Adrenal gland (tissue), 12 donors: ENCODE measurements around the gene FAM241A. TPM values are rescaled to one million over a fixed set of nuclear protein-coding genes. Genes with fewer than 3 reads are reported as not detected.

Source experiments
- DNase-seq, 7 donors: peaks; one replicate each; pipeline ENCODE4 v3.0.0-alpha.2; 2019 to 2020
- H3K27ac ChIP-seq, 5 donors: fragments of 200-600 bp; sonication (generic) in 4 of 5; 1 replicate in 3 of 5; 2 replicates in 2 of 5; pipeline versions ENCODE4 v1.5.1 to v1.8.0; 2016 to 2020; ENCODE audit warnings: mild to moderate bottlenecking in 1 of 5
- H3K27me3 ChIP-seq: fragments of 200-600 bp; 2 replicates; pipeline ENCODE4 v1.8.0; 2021
- H3K36me3 ChIP-seq, 2 donors: fragments of 200-600 bp; replicated peaks in 1 of 2; 1 replicate in 1 of 2; 2 replicates in 1 of 2; pipeline versions ENCODE4 v1.5.1 to v1.8.0; 2018 to 2022
- H3K4me1 ChIP-seq, 2 donors: fragments of 200-600 bp; replicated peaks in 1 of 2; 1 replicate in 1 of 2; 2 replicates in 1 of 2; pipeline versions ENCODE4 v1.5.1 to v1.8.0; 2018 to 2021
- H3K4me3 ChIP-seq, 4 donors: fragments of 200-600 bp; sonication (generic) in 3 of 4; one replicate each; pipeline ENCODE4 v1.5.1; 2016 to 2018
- H3K9me3 ChIP-seq, 3 donors: fragments of 200-600 bp; sonication (generic) in 1 of 3; replicated peaks in 1 of 3; 1 replicate in 2 of 3; 2 replicates in 1 of 3; pipeline versions ENCODE4 v1.5.1 to v1.8.0; 2016 to 2021
- CTCF ChIP-seq, 6 experiments: fragments of 450-650 bp in 4 of 6; fragments of 200-600 bp in 2 of 6; sonication (generic) in 1 of 6; IDR thresholded peaks; 1 replicate in 5 of 6; 2 replicates in 1 of 6; pipeline versions ENCODE4 v1.5.1 to v1.8.0; 2016 to 2021; ENCODE audit warnings: antibody characterized with exemption in 6 of 6, mild to moderate bottlenecking in 2 of 6, moderate library complexity in 1 of 6
- POLR2A ChIP-seq, 2 donors: fragments of 450-650 bp; IDR thresholded peaks; one replicate each; pipeline ENCODE4 v1.6.1; 2017; ENCODE audit warnings: antibody characterized with exemption in 2 of 2, mild to moderate bottlenecking in 2 of 2, moderate library complexity in 1 of 2
- WGBS, 4 donors: extraction: QIAGEN DNeasy Blood & Tissue Kit in 2 of 4; methylation state at CpG; one replicate each; pipeline versions ENCODE4 v1.1.5 to v1.1.7; 2013 to 2017; 5-methylcytosine and 5-hydroxymethylcytosine counted together
- intact Hi-C, 2 donors: fragments of 100-400 bp; cut with DNase I; formaldehyde crosslinking; loops; one replicate each; pipeline versions ENCODE4 v1.14.1 to v1.15.0; 2022 to 2023
- polyA plus RNA-seq, 3 donors: library from polyadenylated mRNA; stranded (reverse); fragments of 200-250 nt in 2 of 3; fragments of 350-450 nt in 1 of 3; fragmentation: Illumina TruSeq in 1 of 3; extraction: RNeasy Lipid Tissue Mini Kit (QIAGEN cat#74804) in 1 of 3; gene quantifications; one replicate each; pipeline ENCODE4 v1.2.3, GENCODE V29; 2013 to 2014
- total RNA-seq, 9 donors: library from RNA; depleted of rRNA in 4 of 9; stranded (reverse); fragments of >200 nt in 4 of 9; fragments of 120-200 nt in 1 of 9; fragmentation: NEBNext Ultra II Directional in 1 of 9; extraction: Animal tissue kit (Norgen Biotek cat#: 25700) in 1 of 9; gene quantifications; one replicate each; pipeline versions ENCODE4 v1.1.0 to v1.2.4, GENCODE V29; 2013 to 2023
- donor health status: healthy with polysubstance abuse.
- donor health status: Bipolar disorder and iron deficiency.
- donor health status: DM: yes; HTN: yes; CAD: no.
- donor health status: DM: no; HTN: no; CAD: no.
- donor health status: DM: no; HTN: no; CAD: no.
- donor health status: DM: yes; HTN: yes; CAD: no.

The FAM241A gene
- total and polyA plus RNA-seq, 12 donors, result 0.55 to 4.6 (median 2.8) TPM

DNA sequence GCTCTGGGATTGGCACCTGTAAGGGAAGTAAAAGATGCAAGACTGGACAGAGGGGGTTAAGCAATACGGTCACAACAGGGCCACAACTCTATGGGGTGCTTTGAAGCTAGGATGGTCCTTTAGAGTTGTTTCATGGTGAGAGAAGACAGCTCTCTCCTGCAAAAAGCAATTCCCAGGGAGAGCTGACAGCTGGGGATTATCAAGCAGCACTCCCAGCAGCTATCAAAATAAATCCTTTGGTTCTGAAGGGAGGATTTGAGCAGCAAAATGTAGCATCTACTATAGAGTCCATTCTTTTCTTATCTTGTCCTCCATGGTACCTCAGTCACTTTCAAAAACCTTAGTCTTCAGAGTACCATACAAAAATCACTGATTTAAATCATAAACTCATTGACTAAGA lies 51.2 kb downstream of the FAM241A start:
- Histone ChIP-seq H3K36me3 (no peaks in the 10 kb centered on the region), H3K9me3 (no peaks in the 10 kb centered on the region), H3K4me1 (no peaks in the 10 kb centered on the region), H3K4me3 (no peak overlapping the region), H3K27ac (no peak overlapping the region), H3K27me3 (no peaks in the 10 kb centered on the region)
- no peak for DNase-seq
- WGBS, 4 donors, result 57 to 81% (median 66%) methylated on average over 1 of the region's 1 CpG
- no peak for TF ChIP-seq CTCF (IDR thresholded peaks at IDR 0.05)
- TF ChIP-seq POLR2A (IDR thresholded peaks at IDR 0.05), result no peak
- intact Hi-C loops, result no loop called here

- Histone ChIP-seq H3K4me3 (no peak overlapping the region), H3K36me3 (no peaks in the 10 kb centered on the region), H3K27me3 (no peaks in the 10 kb centered on the region), H3K27ac (no peak overlapping the region), H3K9me3 (no peaks in the 10 kb centered on the region), H3K4me1 (no peaks in the 10 kb centered on the region)
- intact Hi-C loops, result no loop called here
- TF ChIP-seq CTCF (IDR thresholded peaks at IDR 0.05) (no peak), POLR2A (IDR thresholded peaks at IDR 0.05) (no peak)
- DNase-seq, result no peak
- 78 to 85% (median 83%) methylated on average over 1 of the region's 1 CpG for WGBS, 4 donors
These were observed 53.8 kb downstream of the FAM241A start for GRCh38 chr4:112199041-112199440.

GRCh38 chr4:112201915-112202505 lies 56.8 kb downstream of the FAM241A start:
- no peaks in the 10 kb centered on the region for H3K27me3 ChIP-seq
- H3K27ac ChIP-seq, result no peak overlapping the region
- no peaks in the 10 kb centered on the region for H3K9me3 ChIP-seq
- no peak for DNase-seq
- intact Hi-C loops, result no loop called here
- no peaks in the 10 kb centered on the region for H3K4me1 ChIP-seq
- no peaks in the 10 kb centered on the region for H3K36me3 ChIP-seq
- H3K4me3 ChIP-seq, result no peak overlapping the region
- TF ChIP-seq CTCF (IDR thresholded peaks at IDR 0.05), result no peak
- no peak for TF ChIP-seq POLR2A (IDR thresholded peaks at IDR 0.05)
- WGBS, 4 donors, result 69 to 78% (median 77%) methylated on average over 4 of the region's 4 CpGs

DNA sequence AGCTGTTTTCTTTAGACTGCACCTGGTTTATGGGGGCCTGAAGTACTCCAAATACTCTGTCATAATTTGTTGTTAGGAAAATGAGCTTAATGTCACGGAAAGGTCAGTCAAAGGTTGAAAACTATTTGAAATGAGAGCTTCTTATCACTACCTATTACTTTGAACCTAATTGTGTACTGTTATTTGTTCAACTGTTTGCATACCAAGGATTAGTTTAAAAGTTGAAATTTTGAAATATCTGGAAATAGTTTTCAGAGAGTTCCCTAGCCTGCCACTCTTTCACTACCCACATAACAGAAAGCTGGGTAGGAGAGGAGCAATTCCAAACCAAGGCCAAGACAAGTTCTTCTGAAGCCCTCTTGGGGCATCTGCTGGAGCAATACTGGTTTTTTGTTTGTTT lies 58.3 kb downstream of the FAM241A start:
- 79 to 100% (median 96%) methylated on average over 1 of the region's 1 CpG for WGBS, 4 donors
- TF ChIP-seq POLR2A (IDR thresholded peaks at IDR 0.05), result no peak
- TF ChIP-seq CTCF (IDR thresholded peaks at IDR 0.05), result no peak

More for the DNA sequence above, 58.3 kb downstream of the FAM241A start:
- Histone ChIP-seq H3K36me3 (no peaks in the 10 kb centered on the region), H3K4me3 (no peak overlapping the region), H3K9me3 (no peaks in the 10 kb centered on the region), H3K27me3 (no peaks in the 10 kb centered on the region), H3K27ac (no peak overlapping the region), H3K4me1 (no peaks in the 10 kb centered on the region)
- DNase-seq, result no peak
- intact Hi-C loops, result no loop called here
